H9 (cell line): ENCODE data around the gene TK2. TPM values are rescaled to one million over a fixed set of nuclear protein-coding genes. Genes with fewer than 3 reads are reported as not detected.

ENCODE experiments used
- DNase-seq: peaks from one replicate; pipeline ENCODE4 v3.0.0-alpha.2; 2017
- H2AFZ ChIP-seq: one replicate; pipeline ENCODE4 v1.6.1; 2013; ENCODE audit warnings: mild to moderate bottlenecking, low read length, control low read depth, moderate library complexity
- H2AK5ac ChIP-seq: 2 replicates; pipeline ENCODE4 v1.6.1; 2013; ENCODE audit warnings: low read length, control low read depth, mixed read lengths; ENCODE audit not compliant: insufficient read length
- H2BK120ac ChIP-seq: one replicate; pipeline ENCODE4 v1.6.1; 2013; ENCODE audit warnings: low read depth, mild to moderate bottlenecking, low read length, control low read depth, inconsistent platforms; ENCODE audit not compliant: poor library complexity, severe bottlenecking
- H2BK12ac ChIP-seq: 2 replicates; pipeline ENCODE4 v1.6.1; 2013; ENCODE audit warnings: low read length, control low read depth, mixed read lengths, low read depth; ENCODE audit not compliant: insufficient read length
- H2BK15ac ChIP-seq: 2 replicates; pipeline ENCODE4 v1.6.1; 2013; ENCODE audit warnings: low read depth, low read length, control low read depth
- H2BK20ac ChIP-seq: one replicate; pipeline ENCODE4 v1.6.1; 2013; ENCODE audit warnings: low read depth, mild to moderate bottlenecking, low read length, control low read depth, inconsistent platforms; ENCODE audit not compliant: poor library complexity, severe bottlenecking
- H2BK5ac ChIP-seq: 2 replicates; pipeline ENCODE4 v1.6.1; 2013; ENCODE audit warnings: low read length, control low read depth, mixed read lengths; ENCODE audit not compliant: insufficient read length
- H3K14ac ChIP-seq: 2 replicates; pipeline ENCODE4 v1.6.1; 2013; ENCODE audit warnings: low read length, control low read depth; ENCODE audit not compliant: insufficient read depth
- H3K18ac ChIP-seq: 2 replicates; pipeline ENCODE4 v1.6.1; 2013; ENCODE audit warnings: low read depth, mild to moderate bottlenecking, mixed read lengths, low read length, control low read depth; ENCODE audit not compliant: insufficient read length
- H3K23ac ChIP-seq: 2 replicates; pipeline ENCODE4 v1.6.1; 2013; ENCODE audit warnings: low read length, control low read depth, mixed read lengths, low read depth; ENCODE audit not compliant: insufficient read length
- H3K23me2 ChIP-seq: 2 replicates; pipeline ENCODE4 v1.6.1; 2013; ENCODE audit warnings: low read depth, mild to moderate bottlenecking, mixed read lengths, low read length, control low read depth; ENCODE audit not compliant: insufficient read length, poor library complexity, severe bottlenecking
- H3K27ac ChIP-seq: 2 replicates; pipeline ENCODE4 v1.5.1; 2013; ENCODE audit warnings: low read length, control low read depth, mixed read lengths, low read depth; ENCODE audit not compliant: insufficient read length
- H3K27me3 ChIP-seq: 2 replicates; pipeline ENCODE4 v1.6.1; 2013; ENCODE audit warnings: low read length, control low read depth, inconsistent platforms; ENCODE audit not compliant: insufficient read depth
- H3K4ac ChIP-seq: 2 replicates; pipeline ENCODE4 v1.6.1; 2013; ENCODE audit warnings: low read depth, mild to moderate bottlenecking, control low read depth, inconsistent platforms, low read length, moderate library complexity
- H3K4me1 ChIP-seq: 2 replicates; pipeline ENCODE4 v1.6.1; 2013; ENCODE audit warnings: low read length, control low read depth, inconsistent platforms; ENCODE audit not compliant: insufficient read depth
- H3K4me2 ChIP-seq: 2 replicates; pipeline ENCODE4 v1.6.1; 2013; ENCODE audit warnings: low read length, control low read depth, mixed read lengths; ENCODE audit not compliant: insufficient read length, insufficient read depth
- H3K56ac ChIP-seq: 2 replicates; pipeline ENCODE4 v1.6.1; 2013; ENCODE audit warnings: low read depth, mild to moderate bottlenecking, mixed read lengths, low read length, control low read depth; ENCODE audit not compliant: insufficient read length
- H3K79me1 ChIP-seq: 2 replicates; pipeline ENCODE4 v1.6.1; 2013; ENCODE audit warnings: low read depth, mild to moderate bottlenecking, moderate library complexity, low read length, control low read depth, inconsistent platforms; ENCODE audit not compliant: insufficient read depth, poor library complexity, severe bottlenecking
- H3K79me2 ChIP-seq: 2 replicates; pipeline ENCODE4 v1.6.1; 2013; ENCODE audit warnings: low read length, control low read depth, inconsistent platforms; ENCODE audit not compliant: insufficient read depth
- H3K9ac ChIP-seq: 2 replicates; pipeline ENCODE4 v1.6.1; 2013; ENCODE audit warnings: low read length, control low read depth, mixed read lengths; ENCODE audit not compliant: insufficient read length; ENCODE audit errors: extremely low read depth
- H3K9me3 ChIP-seq: one replicate; pipeline ENCODE4 v1.6.1; 2013; ENCODE audit warnings: low read depth, low read length, inconsistent platforms; ENCODE audit not compliant: control insufficient read depth
- H3T11ph ChIP-seq: one replicate; pipeline ENCODE4 v1.6.1; 2013; ENCODE audit warnings: mild to moderate bottlenecking, low read length, control low read depth, inconsistent platforms
- H4K20me1 ChIP-seq: one replicate; pipeline ENCODE4 v1.6.1; 2013; ENCODE audit not compliant: control insufficient read depth, insufficient read length, insufficient read depth
- H4K5ac ChIP-seq: 2 replicates; pipeline ENCODE4 v1.6.1; 2013; ENCODE audit warnings: low read depth, mild to moderate bottlenecking, mixed read lengths, low read length, control low read depth; ENCODE audit not compliant: insufficient read length
- H4K8ac ChIP-seq: replicated peaks from 2 replicates; pipeline ENCODE4 v1.6.1; 2013; ENCODE audit warnings: low read length, control low read depth, mixed read lengths, low read depth; ENCODE audit not compliant: insufficient read length
- H4K91ac ChIP-seq: 2 replicates; pipeline ENCODE4 v1.6.1; 2013; ENCODE audit warnings: low read depth, mild to moderate bottlenecking, moderate library complexity, mixed read lengths, low read length, control low read depth; ENCODE audit not compliant: insufficient read length
- H3K27ac Mint-ChIP-seq, 3 experiments: 2 replicates in 2 of 3; 3 replicates in 1 of 3; pipeline ENCODE4 v1.8.0; 2020 to 2021; ENCODE audit warnings: mixed read lengths in 3 of 3, mild to moderate bottlenecking in 1 of 3, moderate library complexity in 1 of 3
- H3K27me3 Mint-ChIP-seq: 2 replicates; pipeline ENCODE4 v1.8.0; 2021; ENCODE audit warnings: low read depth, mild to moderate bottlenecking, moderate library complexity, mixed read lengths
- H3K36me3 Mint-ChIP-seq, 3 experiments: 2 replicates in 2 of 3; 3 replicates in 1 of 3; pipeline ENCODE4 v1.8.0; 2020 to 2021; ENCODE audit warnings: low read depth in 3 of 3, mixed read lengths in 3 of 3; ENCODE audit not compliant: insufficient read depth in 1 of 3
- H3K4me1 Mint-ChIP-seq, 2 experiments: 2 replicates each; pipeline ENCODE4 v1.8.0; 2020; ENCODE audit warnings: mixed read lengths in 2 of 2
- H3K4me3 Mint-ChIP-seq, 2 experiments: 2 replicates in 1 of 2; 3 replicates in 1 of 2; pipeline ENCODE4 v1.8.0; 2020 to 2021; ENCODE audit warnings: mild to moderate bottlenecking in 2 of 2, mixed read lengths in 2 of 2, moderate library complexity in 1 of 2
- H3K9me3 Mint-ChIP-seq, 2 experiments: 2 replicates in 1 of 2; 3 replicates in 1 of 2; pipeline ENCODE4 v1.8.0; 2020; ENCODE audit warnings: mild to moderate bottlenecking in 2 of 2, mixed read lengths in 2 of 2, moderate library complexity in 1 of 2
- CTCF ChIP-seq: fragments of 200-600 bp; sonication (generic); conservative IDR thresholded peaks from 3 replicates; pipeline ENCODE4 v1.8.0; 2021; ENCODE audit warnings: antibody characterized with exemption, mild to moderate bottlenecking
- WGBS: extraction: QIAGEN DNeasy Blood & Tissue Kit; methylation state at CpG from one replicate; pipeline ENCODE4 v1.1.7; 2013; ENCODE audit warnings: missing lambda C conversion rate, low lambda C conversion rate, mixed read lengths; ENCODE audit not compliant: insufficient read length; ENCODE audit errors: extremely low coverage; 5-methylcytosine and 5-hydroxymethylcytosine counted together
- total RNA-seq: library from RNA; stranded (reverse); gene quantifications from 2 replicates; pipeline ENCODE4 v1.2.1, GENCODE V29; 2021

Gene TK2
- total RNA-seq, 1 experiment from 2014 or later, result 5.2 TPM

DNA sequence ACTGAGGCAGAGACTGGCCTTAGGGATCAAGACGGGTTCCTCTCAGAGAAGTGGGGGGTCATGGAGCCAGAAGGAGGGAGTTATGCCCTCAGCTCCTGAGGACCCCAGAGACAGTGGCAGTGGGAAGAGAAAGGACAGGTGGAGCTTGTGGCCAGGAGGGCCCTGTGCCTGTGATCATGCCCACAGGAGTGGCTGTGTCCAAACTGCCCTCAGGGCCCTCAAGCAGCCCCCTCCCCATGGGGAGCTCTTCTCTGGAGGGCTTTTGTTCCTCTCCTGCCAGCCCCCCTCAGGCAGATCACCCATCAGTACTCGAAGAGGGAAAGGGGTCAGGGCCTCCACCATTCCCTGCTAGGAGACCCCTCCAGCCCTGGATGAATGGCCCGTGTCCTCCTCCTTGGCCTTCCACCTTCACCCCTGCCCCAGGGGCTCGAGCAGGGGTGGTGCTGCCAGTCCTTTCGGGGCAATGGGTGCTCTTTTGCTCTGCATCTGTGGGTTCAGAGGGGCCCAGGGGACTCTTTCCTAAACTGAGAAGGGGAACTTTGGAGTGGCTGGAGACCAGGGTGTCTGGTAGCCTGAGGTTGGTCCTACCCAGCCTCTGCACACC, 70.2 kb downstream of the TK2 start:
- no peak overlapping the region for H3K23ac ChIP-seq
- H3K4me3 Mint-ChIP-seq, result no peak overlapping the region
- no peak overlapping the region for H3K56ac ChIP-seq
- H2AK5ac ChIP-seq, result no peak overlapping the region
- H3K9me3 ChIP-seq, result no peaks in the 10 kb centered on the region
- no peak overlapping the region for H4K5ac ChIP-seq
- H2BK15ac ChIP-seq, result no peak overlapping the region
- no peak overlapping the region for H3K27ac ChIP-seq
- no peak overlapping the region for H2BK120ac ChIP-seq
- H3K79me1 ChIP-seq, result no peaks in the 10 kb centered on the region
- no peaks in the 10 kb centered on the region for H4K20me1 ChIP-seq
- no peaks in the 10 kb centered on the region for H3K9me3 Mint-ChIP-seq
- H2AFZ ChIP-seq, result no peak overlapping the region
- peaks cover 6% of the 10 kb centered on the region for H3K27me3 Mint-ChIP-seq
- H4K8ac ChIP-seq, result no peak overlapping the region
- H3K27me3 ChIP-seq, result no peaks in the 10 kb centered on the region
- no peak overlapping the region for H2BK12ac ChIP-seq
- no peaks in the 10 kb centered on the region for H3K36me3 Mint-ChIP-seq
- H3K4me1 Mint-ChIP-seq, result peaks cover 18 to 33% of the 10 kb centered on the region in 2 experiments
- no CpG with 5 or more reads among the region's 5 CpGs for WGBS
- DNase-seq, result peak; percentile 22
- H4K91ac ChIP-seq, result no peak overlapping the region
- no peak overlapping the region for H3K4me2 ChIP-seq
- H3K4me1 ChIP-seq, result no peaks in the 10 kb centered on the region
- no peak overlapping the region for H3K9ac ChIP-seq
- H3K4ac ChIP-seq, result no peak overlapping the region
- TF ChIP-seq CTCF, result no peak
- no peak overlapping the region for H3K27ac Mint-ChIP-seq
- H3K14ac ChIP-seq, result no peak overlapping the region
- no peaks in the 10 kb centered on the region for H3K23me2 ChIP-seq
- no peak overlapping the region for H3T11ph ChIP-seq
- no peak overlapping the region for H3K18ac ChIP-seq
- H2BK5ac ChIP-seq, result no peak overlapping the region
- H3K79me2 ChIP-seq, result no peaks in the 10 kb centered on the region
- H2BK20ac ChIP-seq, result no peak overlapping the region
